Mucosa of gallbladder (tissue), 1 donor: ENCODE data around the gene NCAPG. TPM values are rescaled to one million over a fixed set of nuclear protein-coding genes. Genes with fewer than 3 reads are reported as not detected.

Experiments used
- DNase-seq: peaks from one replicate; pipeline ENCODE4 v3.0.0-alpha.2; 2020; ENCODE audit warnings: low spot score
- total RNA-seq: library from RNA; stranded (reverse); gene quantifications from one replicate; pipeline ENCODE4 v1.2.1, GENCODE V29; 2021
- donor health status: DM: no; HTN: no; CAD: no.

Gene NCAPG, protein sequence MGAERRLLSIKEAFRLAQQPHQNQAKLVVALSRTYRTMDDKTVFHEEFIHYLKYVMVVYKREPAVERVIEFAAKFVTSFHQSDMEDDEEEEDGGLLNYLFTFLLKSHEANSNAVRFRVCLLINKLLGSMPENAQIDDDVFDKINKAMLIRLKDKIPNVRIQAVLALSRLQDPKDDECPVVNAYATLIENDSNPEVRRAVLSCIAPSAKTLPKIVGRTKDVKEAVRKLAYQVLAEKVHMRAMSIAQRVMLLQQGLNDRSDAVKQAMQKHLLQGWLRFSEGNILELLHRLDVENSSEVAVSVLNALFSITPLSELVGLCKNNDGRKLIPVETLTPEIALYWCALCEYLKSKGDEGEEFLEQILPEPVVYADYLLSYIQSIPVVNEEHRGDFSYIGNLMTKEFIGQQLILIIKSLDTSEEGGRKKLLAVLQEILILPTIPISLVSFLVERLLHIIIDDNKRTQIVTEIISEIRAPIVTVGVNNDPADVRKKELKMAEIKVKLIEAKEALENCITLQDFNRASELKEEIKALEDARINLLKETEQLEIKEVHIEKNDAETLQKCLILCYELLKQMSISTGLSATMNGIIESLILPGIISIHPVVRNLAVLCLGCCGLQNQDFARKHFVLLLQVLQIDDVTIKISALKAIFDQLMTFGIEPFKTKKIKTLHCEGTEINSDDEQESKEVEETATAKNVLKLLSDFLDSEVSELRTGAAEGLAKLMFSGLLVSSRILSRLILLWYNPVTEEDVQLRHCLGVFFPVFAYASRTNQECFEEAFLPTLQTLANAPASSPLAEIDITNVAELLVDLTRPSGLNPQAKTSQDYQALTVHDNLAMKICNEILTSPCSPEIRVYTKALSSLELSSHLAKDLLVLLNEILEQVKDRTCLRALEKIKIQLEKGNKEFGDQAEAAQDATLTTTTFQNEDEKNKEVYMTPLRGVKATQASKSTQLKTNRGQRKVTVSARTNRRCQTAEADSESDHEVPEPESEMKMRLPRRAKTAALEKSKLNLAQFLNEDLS
- 1.4 TPM for total RNA-seq

DNA sequence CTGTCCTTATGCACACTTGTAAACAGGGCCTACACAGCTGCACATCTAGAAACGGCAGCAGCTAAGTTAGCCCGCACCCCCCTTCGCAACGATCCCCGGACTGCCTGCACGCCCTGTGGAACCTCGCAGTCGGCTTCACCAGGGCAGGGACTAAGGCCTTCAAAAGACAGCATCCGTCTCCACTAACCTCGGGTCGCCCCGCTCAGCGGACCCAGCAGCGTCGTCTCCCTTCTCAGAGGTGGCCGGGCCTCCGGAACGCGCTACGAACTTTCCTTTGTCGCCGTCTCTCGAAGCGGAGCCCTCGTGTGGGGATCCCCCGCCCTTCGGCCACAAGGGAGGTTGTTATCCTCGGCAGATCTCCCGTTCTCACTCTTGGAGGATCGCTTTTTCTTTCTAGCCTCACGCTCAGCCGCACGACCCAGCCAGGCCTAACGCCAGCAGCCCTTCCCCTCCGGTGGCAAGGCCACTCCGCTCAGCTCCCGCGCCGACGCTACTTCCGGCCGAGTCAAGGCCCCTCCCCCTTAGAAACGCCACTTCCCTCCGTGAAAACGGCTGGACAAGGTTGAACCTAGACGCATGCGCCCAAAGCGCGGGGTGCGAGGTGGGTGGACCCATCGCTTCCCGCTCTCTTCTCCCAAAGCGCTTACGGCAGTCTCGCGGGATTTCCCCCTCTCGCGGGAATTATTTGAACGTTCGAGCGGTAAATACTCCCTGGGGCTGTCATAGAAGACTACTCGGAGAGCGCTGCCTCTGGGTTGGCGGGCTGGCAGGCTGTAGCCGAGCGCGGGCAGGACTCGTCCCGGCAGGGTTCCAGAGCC, at the start of gene NCAPG, which contains the start of gene DCAF16:
Gene NCAPG, plus strand, starts transcription at position 720 of the 818 bp plus-strand sequence. CDS start 99 bp downstream, outside the sequence.
Gene DCAF16, minus strand, starts transcription at position 498 of the 818 bp plus-strand sequence. CDS start 6,616 bp downstream, outside the sequence.
- peak; percentile 100 for DNase-seq

DNA sequence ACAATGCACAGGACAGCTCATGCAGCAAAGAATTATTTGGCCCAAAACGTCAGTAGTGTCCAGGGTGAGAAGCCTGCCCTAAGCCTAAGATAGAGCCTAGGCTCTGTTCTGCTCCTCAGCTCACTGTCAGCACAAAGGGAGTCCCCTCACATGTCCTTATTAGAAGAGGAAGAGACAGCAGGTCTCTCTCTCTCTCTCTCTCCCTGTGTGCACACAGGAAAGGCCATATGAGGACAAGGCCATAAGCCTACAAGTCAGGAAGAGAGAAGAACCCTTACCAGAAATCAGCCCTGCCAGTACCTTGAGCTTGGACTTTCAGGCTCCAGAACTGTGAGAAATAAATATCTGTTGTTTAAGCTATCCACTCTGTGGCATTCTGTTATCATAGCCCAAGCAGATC, 49.7 kb upstream of the NCAPG start:
- no peak for DNase-seq

DNA sequence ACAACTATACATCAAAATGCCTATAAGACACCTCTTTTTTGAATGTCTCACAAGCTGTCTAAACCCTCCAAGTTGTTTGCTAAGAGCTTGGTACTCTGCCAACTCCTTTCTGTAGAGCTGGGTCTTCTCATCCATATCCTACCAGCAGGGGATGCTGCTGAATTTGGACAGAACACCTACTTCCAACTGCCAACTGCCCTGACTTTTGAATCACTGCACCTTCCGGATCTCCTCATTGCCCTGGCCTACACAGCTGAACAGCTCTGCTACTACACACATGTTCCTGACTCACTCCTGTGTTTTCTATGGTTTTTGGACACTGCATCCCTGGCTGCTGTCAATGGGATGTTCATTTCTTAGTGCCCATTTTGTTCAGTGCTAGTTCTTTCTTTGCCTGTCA, 48.1 kb upstream of the NCAPG start:
- DNase-seq = no peak

DNA sequence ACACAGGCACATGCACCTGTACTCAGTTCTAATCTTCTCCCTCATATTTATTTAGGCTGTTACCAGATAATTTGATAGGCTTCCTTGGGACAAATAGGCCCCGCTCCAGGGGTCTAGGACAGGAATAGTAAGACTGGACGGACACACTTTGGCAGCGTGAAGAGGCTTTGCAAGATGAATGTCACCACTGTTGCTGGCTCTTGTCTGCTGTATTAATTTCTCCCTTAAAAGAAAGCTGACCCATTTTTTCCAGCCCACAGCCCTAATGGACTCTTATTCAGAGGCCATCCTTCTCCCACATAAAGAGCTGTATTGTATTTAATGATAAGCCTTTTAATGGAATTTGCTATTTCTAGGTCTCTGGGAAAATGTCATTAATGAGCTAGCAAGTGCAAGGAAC, 47.4 kb upstream of the NCAPG start:
- DNase-seq = no peak

DNA sequence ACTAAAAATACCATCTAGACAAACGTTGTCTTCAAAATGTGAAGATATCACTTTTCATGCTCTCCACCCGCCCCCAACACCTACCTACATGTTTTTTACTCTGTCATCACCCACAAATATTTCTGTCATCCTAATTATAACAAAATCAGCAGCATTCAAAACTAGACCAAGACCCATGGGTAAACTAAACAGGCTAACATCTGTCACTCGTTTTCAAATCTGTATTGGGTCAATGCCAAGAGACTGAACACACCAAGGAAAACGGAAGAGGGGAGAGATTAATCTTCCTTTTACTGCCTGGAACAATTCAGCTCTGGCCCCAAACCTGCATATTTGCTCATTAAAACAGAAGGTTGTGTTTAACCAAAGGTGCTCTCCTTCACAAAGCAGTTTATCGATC, 46.8 kb upstream of the NCAPG start:
- DNase-seq = no peak

DNA sequence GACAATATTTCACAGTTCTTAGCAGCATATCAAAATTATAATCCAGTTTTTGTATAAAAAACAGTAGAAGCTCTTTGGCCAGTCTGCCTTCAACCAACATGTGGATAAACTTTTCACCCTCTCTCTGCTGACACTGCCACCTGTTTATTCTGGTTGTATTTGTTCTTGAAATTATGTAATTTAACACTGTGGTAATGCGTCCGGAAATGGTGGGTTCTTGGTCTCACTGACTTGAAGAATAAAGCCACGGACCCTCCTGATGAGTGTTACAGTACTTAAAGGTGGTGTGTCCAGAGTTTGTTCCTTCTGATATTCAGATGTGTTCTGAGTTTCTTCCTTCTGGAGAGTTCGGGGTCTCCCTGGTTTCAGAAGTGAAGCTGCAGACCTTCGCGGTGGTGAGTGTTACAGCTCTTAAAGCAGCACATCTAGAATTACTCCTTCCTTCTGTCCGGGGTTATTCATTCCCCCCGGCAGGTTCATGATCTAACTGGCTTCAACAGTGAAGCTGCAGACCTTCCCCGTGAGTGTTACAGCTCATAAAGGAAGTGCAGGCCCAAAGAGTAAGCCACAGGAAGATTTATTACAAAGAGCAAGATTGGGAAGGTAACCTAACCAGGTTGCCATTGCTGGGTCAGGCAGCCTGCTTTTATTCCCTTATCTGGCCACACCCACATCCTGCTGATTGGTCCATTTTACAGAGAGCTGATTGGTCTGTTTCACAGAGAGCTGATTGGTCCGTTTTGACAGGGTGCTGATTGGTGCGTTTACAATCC, 45.1 kb upstream of the NCAPG start:
- DNase-seq = no peak

DNA sequence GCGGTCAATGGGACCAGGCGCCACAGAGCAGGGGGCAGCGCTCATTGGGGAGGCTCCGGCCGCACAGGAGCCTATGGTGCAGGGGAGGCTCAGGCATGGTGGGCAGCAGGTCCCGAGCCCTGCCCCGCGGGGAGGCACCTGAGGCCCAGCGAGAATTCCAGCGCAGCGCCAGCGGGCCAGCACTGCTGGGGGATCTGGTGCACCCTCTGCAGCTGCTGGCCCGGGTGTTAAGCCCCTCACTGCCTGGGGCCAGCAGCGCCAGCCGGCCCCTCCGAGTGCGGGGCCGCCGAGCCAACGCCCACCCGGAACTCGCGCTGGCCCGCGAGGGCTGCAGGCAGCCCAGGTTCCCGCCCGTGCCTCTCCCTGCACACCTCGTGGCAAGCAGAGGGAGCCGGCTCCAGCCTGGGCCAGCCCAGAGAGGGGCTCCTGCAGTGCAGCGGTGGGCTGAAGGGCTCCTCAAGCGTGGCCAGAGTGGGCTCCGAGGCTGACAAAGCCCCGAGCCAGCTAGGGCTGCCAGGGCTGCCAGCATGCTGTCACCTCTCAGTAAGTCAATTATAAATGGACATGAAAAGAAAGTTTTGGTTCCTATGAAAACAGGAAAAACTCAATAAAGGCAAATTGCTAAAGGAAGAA, 43.8 kb upstream of the NCAPG start:
- no peak for DNase-seq

DNA sequence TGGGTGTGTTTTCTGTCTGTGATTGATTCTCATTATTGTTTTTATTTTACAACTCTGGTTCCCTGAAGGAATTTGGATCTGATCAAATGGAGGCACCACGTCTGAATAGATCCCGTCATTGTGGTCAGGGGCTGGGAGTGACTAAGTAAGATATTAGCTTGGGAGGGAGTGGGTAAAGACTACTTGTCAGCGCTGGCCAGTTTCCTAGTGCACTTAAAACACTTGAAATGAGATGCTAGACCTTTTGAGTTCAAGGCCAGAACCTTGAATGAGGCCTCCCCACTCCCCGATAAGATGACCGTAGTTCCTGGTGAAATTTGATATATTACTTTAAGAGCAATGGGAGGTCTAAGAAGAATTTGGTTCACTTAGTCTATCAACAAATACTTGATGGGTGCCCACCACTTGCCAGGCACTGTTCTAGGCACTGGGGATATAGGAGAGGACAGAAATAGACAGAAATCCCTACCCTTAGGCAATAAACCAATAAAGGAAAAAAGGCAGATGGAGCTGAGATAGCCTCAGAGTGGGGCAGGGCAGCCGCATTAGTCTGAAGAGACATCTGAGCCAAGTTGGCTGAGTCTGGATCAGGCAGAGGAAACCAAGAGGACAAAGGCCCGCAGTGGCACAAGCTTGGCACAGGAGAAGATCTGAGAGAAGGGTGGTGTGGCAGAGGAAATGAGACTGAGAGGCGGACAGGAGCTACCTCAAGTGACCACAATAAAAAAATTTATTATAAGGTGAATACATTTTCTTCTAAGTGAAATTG, 41.2 kb upstream of the NCAPG start:
- DNase-seq = no peak

DNA sequence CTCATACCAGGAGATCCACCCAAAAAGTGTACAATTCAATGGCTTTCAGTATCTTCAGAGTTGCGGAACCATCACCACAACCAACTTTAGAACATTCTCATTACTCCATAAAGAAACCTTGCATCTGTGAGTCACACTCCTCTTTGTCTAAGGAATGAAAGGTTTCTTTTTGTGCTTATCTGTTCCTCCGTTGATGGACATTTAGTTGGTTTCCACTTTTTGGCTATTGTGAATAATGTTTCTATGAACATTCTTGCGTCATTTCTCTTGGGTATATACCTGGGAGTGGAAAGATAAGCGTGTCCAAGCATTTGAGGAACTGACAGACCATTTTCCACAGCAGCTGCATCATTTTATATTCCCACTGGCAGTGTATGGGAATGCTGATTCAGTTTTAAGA, 39.9 kb upstream of the NCAPG start:
- DNase-seq = no peak

DNA sequence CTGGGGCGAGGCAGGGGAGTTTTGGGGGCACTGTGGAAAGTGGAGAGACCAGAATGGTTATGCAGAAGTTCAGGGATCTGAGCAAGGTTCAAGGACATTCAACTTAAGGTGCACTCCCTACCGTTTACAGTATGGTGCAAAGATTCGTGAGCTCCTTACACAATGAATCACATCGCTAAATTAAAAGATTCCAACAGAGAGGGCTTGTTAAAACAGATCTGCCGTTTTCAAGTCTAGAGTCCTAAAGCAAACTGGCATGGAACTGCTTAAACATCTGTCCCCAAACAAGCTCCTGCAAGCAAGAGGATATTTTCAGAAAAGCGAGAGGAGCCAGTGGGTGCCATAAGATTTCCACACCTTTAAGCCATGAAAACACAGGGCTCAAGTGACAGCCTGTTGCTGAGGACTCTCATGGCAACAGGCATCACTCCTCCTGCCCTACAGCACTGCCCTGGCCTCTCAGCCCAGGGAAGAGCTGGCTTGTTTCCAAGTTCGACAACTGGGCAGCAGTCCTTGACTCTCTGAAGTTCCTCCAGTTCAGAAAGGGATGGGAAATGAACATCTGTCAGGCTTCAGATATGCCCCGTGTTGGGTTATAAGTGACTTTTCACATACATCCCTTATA, 39.4 kb upstream of the NCAPG start:
- DNase-seq = no peak

DNA sequence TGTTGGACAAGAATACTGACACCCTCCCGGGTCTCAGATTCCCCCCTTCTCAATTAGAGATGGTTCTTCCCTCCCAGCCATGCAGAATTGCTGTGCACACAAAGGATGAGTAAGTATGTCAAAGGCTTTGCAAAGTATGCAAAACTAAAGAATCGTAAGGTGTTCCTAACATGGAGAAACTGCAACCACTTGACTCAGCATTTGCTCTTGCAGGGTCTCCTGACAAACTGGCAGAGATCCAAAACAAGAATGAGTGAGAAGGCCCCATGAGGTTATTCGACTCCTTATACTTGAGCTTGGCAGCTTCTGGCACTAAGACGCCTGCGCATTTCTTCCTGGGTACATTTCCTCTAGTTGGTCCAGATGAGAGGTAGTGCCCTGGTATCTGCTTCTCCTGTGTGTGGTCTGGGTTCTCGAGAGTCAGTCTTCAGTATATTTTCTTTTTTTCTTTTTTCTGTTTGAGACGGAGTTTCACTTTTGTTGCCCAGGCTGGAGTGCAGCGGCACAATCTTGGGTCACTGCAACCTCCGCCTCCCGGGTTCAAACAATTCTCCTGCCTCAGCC, 37.6 kb upstream of the NCAPG start:
- DNase-seq = no peak

DNA sequence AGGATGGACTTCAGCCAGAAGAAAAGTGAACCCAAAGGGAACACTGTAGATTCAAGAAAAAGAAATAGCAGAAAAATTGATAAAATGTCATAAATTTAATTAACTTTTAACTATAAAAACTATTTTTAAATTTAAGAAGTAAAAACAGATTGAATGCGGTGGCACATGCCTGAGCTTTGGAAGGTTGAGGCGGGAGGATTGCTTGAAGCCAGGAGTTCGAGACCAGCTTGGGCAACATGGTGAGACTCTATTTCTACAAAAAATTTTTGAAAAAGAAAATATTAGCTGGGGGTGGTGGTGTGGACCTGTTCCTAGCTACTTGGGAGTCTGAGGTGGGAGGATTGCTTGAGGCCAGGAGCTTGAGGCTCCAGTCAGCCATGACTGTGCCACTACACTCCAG, 32.3 kb upstream of the NCAPG start:
- DNase-seq = no peak

DNA sequence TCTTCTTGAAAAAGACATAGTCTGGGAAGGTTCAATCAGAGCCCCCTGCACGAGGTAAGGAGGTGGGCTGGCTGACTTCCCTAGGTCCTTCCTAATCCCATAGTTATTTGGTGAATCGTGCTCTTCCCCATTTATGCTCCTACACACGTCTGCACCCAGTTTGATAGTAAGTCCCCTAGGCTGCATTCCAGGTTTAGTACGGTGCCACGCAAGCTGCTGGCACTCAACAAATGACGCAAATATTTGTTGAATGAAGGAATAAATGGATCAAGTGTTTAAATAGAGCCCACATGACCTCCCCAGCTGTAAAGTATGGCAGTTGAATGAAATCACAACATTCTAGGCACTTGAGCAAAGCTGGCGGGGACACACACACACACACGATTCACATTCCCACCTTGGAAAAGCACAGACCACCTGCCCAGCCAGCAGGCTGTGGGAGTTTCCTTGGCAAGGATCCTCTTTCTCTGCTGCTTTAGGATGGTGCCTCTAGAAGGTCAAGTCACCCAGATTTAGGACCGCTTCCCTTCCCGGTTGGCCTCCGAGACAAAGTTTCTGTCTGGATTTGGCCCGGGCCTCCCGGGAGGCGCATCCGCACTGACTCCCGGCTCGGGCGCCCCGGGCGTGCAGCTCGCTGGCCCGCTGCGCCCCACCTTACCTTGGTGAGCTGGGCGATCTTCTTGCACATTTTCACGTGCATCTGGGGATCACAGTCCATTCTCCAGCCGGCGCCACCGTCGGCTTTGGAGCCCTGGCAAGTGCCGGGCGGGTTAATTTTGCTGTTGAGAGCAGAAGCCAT, 30.1 kb upstream of the NCAPG start:
- DNase-seq = no peak

DNA sequence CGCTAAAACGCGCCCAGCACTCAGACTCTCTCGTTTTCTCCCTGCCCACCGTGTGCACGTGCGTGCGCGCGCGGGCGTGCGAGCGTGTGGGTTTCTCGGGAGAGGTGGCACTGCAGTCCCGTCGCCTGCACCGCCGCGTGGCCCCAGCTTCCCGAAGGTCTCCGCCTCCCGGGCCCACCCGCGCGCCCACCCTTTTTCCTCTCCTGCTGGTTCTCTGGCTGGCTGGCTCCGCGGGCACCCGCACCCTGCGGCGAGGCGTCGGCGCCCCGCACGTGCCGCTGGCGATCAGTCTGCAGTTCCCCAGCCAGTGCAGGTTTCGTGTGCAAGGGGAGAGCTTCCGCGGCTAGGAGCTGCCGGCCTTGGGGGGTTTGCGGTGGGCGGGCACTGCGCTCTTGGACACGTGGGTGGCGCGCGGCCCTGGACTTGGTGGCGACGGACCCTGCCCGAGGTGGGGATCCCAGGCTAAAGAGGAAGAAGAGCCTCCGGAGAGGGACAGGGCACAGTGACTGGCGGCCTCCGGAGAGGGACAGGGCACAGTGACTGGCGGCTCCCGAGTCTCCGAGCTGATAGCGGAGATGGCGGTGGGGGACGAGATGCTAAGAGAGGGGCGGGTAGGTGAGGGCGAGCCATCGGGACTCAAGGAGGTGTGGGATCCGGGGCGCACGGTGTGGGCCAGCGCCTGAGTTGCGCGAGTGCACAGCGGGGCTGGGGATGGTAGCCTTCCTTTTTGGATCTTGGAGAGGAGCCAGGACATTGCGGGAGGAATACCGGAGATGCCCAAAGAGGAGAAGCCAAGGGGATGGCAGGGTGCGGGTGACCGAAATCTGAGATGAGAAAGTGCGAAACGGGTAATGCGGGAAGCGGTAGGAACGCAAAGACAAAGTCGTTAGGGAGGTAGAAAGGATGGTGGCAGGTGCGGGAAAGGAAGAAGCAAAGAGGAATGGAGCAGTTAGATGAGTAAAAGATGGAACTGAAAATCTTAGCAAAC, 29.2 kb upstream of the NCAPG start, which contains the start of gene FAM184B:
Gene FAM184B, minus strand, starts transcription at position 322 of the 988 bp plus-strand sequence. CDS start 322 bp downstream, outside the sequence.
- no peak for DNase-seq

DNA sequence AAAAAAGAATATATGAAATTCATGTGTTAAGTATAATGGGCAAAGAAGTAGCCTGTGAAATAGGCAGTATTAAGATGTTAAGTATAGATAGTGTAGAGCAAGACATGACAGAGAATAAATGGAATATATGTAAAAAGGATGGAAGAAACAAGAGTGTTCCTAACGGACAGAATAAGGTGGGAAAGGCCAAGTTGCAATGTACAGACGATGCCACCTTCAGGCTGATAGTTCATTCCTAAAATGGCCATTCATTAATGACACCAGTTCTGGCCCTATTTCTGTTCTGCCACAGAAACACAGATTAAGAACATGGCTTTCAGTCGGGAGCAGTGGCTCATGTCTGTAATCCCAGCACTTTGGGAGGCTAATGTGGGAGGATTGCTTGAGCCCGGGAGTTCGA, 24.9 kb upstream of the NCAPG start:
- no peak for DNase-seq

DNA sequence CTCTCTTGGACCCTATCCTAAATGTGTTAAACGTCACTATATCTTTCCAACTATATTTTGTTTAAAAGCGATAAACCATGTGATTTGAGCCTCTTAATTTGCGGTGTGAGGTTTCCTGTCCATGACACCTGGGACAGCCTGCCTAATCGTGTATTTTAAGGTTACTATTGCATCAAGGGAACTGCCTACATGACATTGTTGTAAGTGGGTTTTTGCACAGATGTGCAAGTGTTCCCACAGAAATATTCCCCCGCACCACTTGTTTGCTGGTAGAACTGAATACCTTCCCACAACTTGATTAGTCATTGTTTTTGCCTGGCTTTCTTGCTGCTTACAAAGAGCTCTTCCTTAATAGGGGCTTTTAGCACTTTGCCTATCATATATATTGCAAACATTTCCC, 24.2 kb upstream of the NCAPG start:
- DNase-seq = no peak

DNA sequence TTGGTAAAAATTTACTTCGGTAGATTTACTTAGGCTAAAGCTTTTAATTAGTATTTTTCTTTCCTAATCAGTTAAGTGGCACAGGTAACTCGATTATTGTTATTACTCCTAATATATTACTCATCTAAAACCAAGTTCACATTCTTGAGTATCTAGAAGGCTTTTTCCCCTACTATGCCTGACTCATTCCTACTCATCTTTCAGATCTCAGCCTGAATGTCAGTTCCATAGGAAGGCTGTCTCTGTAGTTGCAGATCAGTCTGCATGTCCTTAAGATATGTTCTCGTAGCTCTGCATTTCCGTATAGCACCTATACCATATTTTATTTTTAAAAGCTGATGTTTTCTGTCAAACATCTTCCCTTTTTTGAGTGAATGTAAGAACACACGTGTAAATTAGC, 23.5 kb upstream of the NCAPG start:
- no peak for DNase-seq
